ENCODE results near the gene INPP5D. TPM values are rescaled to one million over a fixed set of nuclear protein-coding genes. Genes with fewer than 3 reads are reported as not detected.
"Not testable (repeated sequence)": the region's sequence is repeated elsewhere in the genome, so short reads cannot be mapped to it uniquely, and the experiment has no call there.

Gene INPP5D
- total RNA-seq, 1 experiment from 2014 or later, result 0.74 TPM

DNA sequence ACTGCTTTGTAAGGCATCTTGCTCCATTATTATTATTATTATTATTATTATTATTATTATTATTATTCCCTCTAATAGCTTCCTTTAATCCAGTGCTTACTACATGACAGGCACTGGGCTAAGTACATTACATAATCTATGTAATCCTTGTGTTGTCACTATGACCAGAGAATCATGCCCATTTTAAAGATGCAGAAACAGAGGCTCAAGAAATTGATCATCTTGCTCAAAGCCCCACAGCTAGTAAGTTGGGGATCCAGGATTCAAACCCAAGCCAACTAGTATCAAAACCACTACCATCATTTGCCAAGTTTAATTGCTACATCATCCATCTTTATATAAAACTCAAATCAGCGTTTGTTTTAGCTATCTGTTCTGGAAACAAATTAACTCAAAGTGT, 46.5 kb upstream of the INPP5D start:
- TF ChIP-seq EZH2 (IDR thresholded peaks at IDR 0.05; ENCODE audit: low read depth), result no peak
- TF ChIP-seq, protein P1, sequence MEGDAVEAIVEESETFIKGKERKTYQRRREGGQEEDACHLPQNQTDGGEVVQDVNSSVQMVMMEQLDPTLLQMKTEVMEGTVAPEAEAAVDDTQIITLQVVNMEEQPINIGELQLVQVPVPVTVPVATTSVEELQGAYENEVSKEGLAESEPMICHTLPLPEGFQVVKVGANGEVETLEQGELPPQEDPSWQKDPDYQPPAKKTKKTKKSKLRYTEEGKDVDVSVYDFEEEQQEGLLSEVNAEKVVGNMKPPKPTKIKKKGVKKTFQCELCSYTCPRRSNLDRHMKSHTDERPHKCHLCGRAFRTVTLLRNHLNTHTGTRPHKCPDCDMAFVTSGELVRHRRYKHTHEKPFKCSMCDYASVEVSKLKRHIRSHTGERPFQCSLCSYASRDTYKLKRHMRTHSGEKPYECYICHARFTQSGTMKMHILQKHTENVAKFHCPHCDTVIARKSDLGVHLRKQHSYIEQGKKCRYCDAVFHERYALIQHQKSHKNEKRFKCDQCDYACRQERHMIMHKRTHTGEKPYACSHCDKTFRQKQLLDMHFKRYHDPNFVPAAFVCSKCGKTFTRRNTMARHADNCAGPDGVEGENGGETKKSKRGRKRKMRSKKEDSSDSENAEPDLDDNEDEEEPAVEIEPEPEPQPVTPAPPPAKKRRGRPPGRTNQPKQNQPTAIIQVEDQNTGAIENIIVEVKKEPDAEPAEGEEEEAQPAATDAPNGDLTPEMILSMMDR (conservative IDR thresholded peaks at IDR 0.05), result no peak
- BruUV-seq (replicated peaks), result no TSS peak
- Histone ChIP-seq H3K79me2 (ENCODE audit: low read depth) (no peaks in the 10 kb centered on the region), H3K36me3 (ENCODE audit: low read depth) (no peaks in the 10 kb centered on the region), H3K4me1 (replicated peaks; ENCODE audit: insufficient read depth) (no peaks in the 10 kb centered on the region), H3F3A (ENCODE audit: insufficient read depth, low read depth) (no peaks in the 10 kb centered on the region), H3K9me2 (ENCODE audit: insufficient read depth) (no peaks in the 10 kb centered on the region), H4K20me1 (ENCODE audit: insufficient read depth) (no peaks in the 10 kb centered on the region), H2AFZ (no peak overlapping the region), H3K27me3 (ENCODE audit: insufficient read depth, low read depth) (no peaks in the 10 kb centered on the region), H3K4me3 (no peak overlapping the region), H3K9me3 (ENCODE audit: insufficient read depth, low read depth) (no peaks in the 10 kb centered on the region), H3K27ac (no peak overlapping the region), H3K4me2 (no peak overlapping the region)
- POLR2A ChIA-PET (ENCODE audit: unreplicated experiment), result interaction anchor here (0.5 kb wide), 1 partner anchor 66 kb away, joined by 12 read pairs; no protein-coding TSS in a partner anchor
- intact Hi-C loops (cut with micrococcal nuclease; ENCODE audit: unreplicated experiment), result no loop called here
- CTCF ChIA-PET, result no interaction called here
- no peak for DNase-seq

DNA sequence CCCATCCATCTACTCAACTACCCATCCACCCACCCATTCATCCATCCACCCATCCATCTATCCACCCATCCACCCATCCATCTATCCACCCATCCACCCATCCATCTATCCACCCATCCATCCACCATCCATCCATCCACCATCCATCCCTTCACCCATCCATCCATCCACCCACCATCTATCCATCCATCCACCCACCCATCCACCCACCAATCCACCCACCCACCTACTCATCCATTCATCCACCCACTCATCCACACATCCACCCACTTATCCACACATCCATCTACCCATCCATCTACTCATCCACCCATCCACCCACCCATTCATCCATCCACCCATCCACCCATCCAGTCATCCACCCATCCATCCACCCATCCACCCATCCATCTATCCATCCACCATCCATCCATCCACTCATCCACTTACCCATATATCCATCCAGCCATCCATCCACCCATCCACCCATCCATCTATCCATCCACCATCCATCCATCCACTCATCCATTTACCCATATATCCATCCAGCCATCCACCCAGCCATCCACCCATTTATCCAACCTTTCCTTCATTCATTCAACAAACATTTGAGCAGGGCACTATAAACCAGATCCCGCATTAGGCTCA, 45.0 kb upstream of the INPP5D start:
- intact Hi-C loops (cut with micrococcal nuclease; ENCODE audit: unreplicated experiment), result no loop called here
- BruUV-seq (replicated peaks), result no TSS peak
- POLR2A ChIA-PET (ENCODE audit: unreplicated experiment), result no interaction called here

DNA sequence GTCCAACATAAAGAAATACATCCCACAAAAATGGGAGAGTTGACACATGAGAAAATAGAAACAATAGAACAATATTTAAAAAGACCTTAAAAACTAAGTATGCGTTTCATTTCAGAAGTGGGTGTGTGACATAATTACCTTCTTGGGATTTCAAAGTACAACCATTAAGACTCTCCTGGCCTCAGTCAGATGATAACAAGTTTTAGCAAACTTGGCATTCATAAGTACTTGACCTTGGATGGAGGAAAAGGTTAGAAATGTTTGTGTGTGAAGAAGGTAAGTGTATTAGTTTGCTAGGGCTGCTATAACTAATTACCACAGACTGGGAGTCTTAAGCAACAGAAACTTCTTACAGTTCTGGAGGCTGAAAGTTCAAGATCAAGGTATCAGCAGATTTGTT, 42.2 kb upstream of the INPP5D start:
- Histone ChIP-seq H2AFZ (no peak overlapping the region), H3K79me2 (ENCODE audit: low read depth) (no peaks in the 10 kb centered on the region), H3K27ac (no peak overlapping the region), H3K4me2 (no peak overlapping the region), H3K9me2 (ENCODE audit: insufficient read depth) (no peaks in the 10 kb centered on the region), H3K36me3 (ENCODE audit: low read depth) (no peaks in the 10 kb centered on the region), H3K27me3 (ENCODE audit: insufficient read depth, low read depth) (no peaks in the 10 kb centered on the region), H3K4me1 (replicated peaks; ENCODE audit: insufficient read depth) (peaks cover 17% of the 10 kb centered on the region), H4K20me1 (ENCODE audit: insufficient read depth) (no peaks in the 10 kb centered on the region), H3K4me3 (no peak overlapping the region), H3F3A (ENCODE audit: insufficient read depth, low read depth) (peaks cover 10% of the 10 kb centered on the region), H3K9me3 (ENCODE audit: insufficient read depth, low read depth) (peaks cover 2% of the 10 kb centered on the region; the same call in 1 of the 2 replicates)
- no TSS peak for BruUV-seq (replicated peaks)
- no peak for TF ChIP-seq EZH2 (IDR thresholded peaks at IDR 0.05; ENCODE audit: low read depth)
- CTCF ChIA-PET, result no interaction called here
- POLR2A ChIA-PET (ENCODE audit: unreplicated experiment), result interaction anchor here (0.6 kb wide), 1 partner anchor 103 kb away, joined by 9 read pairs; no protein-coding TSS in a partner anchor
- no peak for DNase-seq
- intact Hi-C loops (cut with micrococcal nuclease; ENCODE audit: unreplicated experiment), result no loop called here

More for the DNA sequence above, 45.0 kb upstream of the INPP5D start:
- H4K20me1 ChIP-seq (ENCODE audit: insufficient read depth), result no peaks in the 10 kb centered on the region
- no peaks in the 10 kb centered on the region for H3F3A ChIP-seq (ENCODE audit: insufficient read depth, low read depth)
- no peak for DNase-seq
- no peaks in the 10 kb centered on the region for H3K4me1 ChIP-seq (replicated peaks; ENCODE audit: insufficient read depth)
- H3K27ac ChIP-seq, result no peak overlapping the region
- CTCF ChIA-PET, result no interaction called here
- H2AFZ ChIP-seq, result no peak overlapping the region
- H3K4me3 ChIP-seq, result no peak overlapping the region
- H3K27me3 ChIP-seq (ENCODE audit: insufficient read depth, low read depth), result no peaks in the 10 kb centered on the region
- TF ChIP-seq EZH2 (IDR thresholded peaks at IDR 0.05; ENCODE audit: low read depth), result no peak
- TF ChIP-seq, protein P1 (conservative IDR thresholded peaks at IDR 0.05), result no peak
- H3K79me2 ChIP-seq (ENCODE audit: low read depth), result no peaks in the 10 kb centered on the region
- H3K4me2 ChIP-seq, result no peak overlapping the region
- peaks cover 2% of the 10 kb centered on the region; the same call in 1 of the 2 replicates for H3K9me3 ChIP-seq (ENCODE audit: insufficient read depth, low read depth)
- no peaks in the 10 kb centered on the region for H3K9me2 ChIP-seq (ENCODE audit: insufficient read depth)
- H3K36me3 ChIP-seq (ENCODE audit: low read depth), result no peaks in the 10 kb centered on the region

DNA sequence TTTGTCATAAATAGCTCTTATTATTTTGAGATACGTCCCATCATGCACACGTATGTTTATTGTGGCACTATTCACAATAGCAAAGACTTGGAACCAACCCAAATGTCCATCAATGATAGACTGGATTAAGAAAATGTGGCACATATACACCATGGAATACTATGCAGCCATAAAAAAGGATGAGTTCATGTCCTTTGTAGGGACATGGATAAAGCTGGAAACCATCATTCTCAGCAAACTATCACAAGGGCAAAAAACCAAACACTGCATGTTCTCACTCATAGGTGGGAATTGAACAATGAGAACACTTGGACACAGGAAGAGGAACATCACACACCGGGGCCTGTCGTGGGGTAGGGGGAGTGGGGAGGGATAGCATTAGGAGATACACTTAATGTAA, 40.5 kb upstream of the INPP5D start:
- POLR2A ChIA-PET (ENCODE audit: unreplicated experiment); CTCF ChIA-PET; DNase-seq; H2AFZ ChIP-seq; H3K27me3 ChIP-seq (ENCODE audit: insufficient read depth, low read depth); H3K9me3 ChIP-seq (ENCODE audit: insufficient read depth, low read depth); H3K4me2 ChIP-seq; intact Hi-C loops (cut with micrococcal nuclease; ENCODE audit: unreplicated experiment); H3K36me3 ChIP-seq (ENCODE audit: low read depth); BruUV-seq (replicated peaks); H3K27ac ChIP-seq; H4K20me1 ChIP-seq (ENCODE audit: insufficient read depth); H3K79me2 ChIP-seq (ENCODE audit: low read depth); H3K9me2 ChIP-seq (ENCODE audit: insufficient read depth); H3K4me3 ChIP-seq: not testable (repeated sequence)
- H3K4me1 ChIP-seq (replicated peaks; ENCODE audit: insufficient read depth), result peaks cover 21% of the 10 kb centered on the region
- H3F3A ChIP-seq (ENCODE audit: insufficient read depth, low read depth), result peaks cover 13% of the 10 kb centered on the region

Measured in PC-9 (cell line).